ENCODE measurements around the gene ELK3. TPM values are rescaled to one million over a fixed set of nuclear protein-coding genes. Genes with fewer than 3 reads are reported as not detected.

ELK3 gene
- total RNA-seq, 1 donor from 2014 or later: 49.3 TPM

- no peak for DNase-seq (ENCODE audit: extremely low spot score, unreplicated experiment)
- Mint-ChIP-seq H3K36me3 (ENCODE audit: unreplicated experiment) (peaks cover 5% of the 10 kb centered on the region), H3K4me1 (ENCODE audit: unreplicated experiment) (peaks cover 77% of the 10 kb centered on the region)
These were observed 45.8 kb downstream of the ELK3 start for GRCh38 chr12:96239711-96240635.

GRCh38 chr12:96240656-96241055, 46.5 kb downstream of the ELK3 start:
- no peak for TF ChIP-seq CTCF (IDR thresholded peaks at IDR 0.05)
- no peak for DNase-seq (ENCODE audit: extremely low spot score, unreplicated experiment)
- Mint-ChIP-seq H3K36me3 (ENCODE audit: unreplicated experiment) (peaks cover 5% of the 10 kb centered on the region), H3K4me3 (ENCODE audit: unreplicated experiment) (no peak overlapping the region), H3K4me1 (ENCODE audit: unreplicated experiment) (peaks cover 74% of the 10 kb centered on the region), H3K27me3 (ENCODE audit: unreplicated experiment) (no peaks in the 10 kb centered on the region), H3K9me3 (ENCODE audit: unreplicated experiment) (no peaks in the 10 kb centered on the region), H3K27ac (ENCODE audit: unreplicated experiment) (peak overlapping the region; percentile 48)

More at GRCh38 chr12:96239711-96240635, 45.8 kb downstream of the ELK3 start:
- Mint-ChIP-seq H3K9me3 (ENCODE audit: unreplicated experiment) (no peaks in the 10 kb centered on the region), H3K4me3 (ENCODE audit: unreplicated experiment) (no peak overlapping the region), H3K27me3 (ENCODE audit: unreplicated experiment) (no peaks in the 10 kb centered on the region), H3K27ac (ENCODE audit: unreplicated experiment) (peak overlapping the region; percentile 76)
- TF ChIP-seq CTCF (IDR thresholded peaks at IDR 0.05): no peak

DNA sequence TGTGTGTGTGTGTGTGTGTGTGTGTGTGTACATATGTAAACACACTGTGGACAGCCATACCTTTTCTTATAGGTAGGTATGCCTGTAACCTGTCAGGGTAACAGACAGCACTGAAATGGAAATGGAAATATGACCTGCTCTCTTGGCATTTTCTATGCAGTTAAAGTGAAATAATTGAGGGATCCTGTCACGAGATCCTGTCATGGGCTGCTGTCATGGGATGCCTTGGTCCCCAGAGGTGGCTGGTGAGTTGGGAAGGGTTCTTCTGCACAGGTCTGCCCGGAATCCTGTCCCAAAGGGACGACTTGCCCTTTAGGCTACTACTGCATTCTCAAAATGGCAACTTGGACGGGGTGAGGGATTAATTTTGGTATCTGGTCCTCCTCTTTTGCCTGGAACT, 47.3 kb downstream of the ELK3 start:
- Mint-ChIP-seq H3K36me3 (ENCODE audit: unreplicated experiment) (peaks cover 5% of the 10 kb centered on the region), H3K4me1 (ENCODE audit: unreplicated experiment) (peaks cover 67% of the 10 kb centered on the region), H3K4me3 (ENCODE audit: unreplicated experiment) (no peak overlapping the region), H3K27ac (ENCODE audit: unreplicated experiment) (peak overlapping the region; percentile 64), H3K9me3 (ENCODE audit: unreplicated experiment) (no peaks in the 10 kb centered on the region), H3K27me3 (ENCODE audit: unreplicated experiment) (no peaks in the 10 kb centered on the region)
- TF ChIP-seq CTCF (IDR thresholded peaks at IDR 0.05): no peak
- DNase-seq (ENCODE audit: extremely low spot score, unreplicated experiment): no peak

DNA sequence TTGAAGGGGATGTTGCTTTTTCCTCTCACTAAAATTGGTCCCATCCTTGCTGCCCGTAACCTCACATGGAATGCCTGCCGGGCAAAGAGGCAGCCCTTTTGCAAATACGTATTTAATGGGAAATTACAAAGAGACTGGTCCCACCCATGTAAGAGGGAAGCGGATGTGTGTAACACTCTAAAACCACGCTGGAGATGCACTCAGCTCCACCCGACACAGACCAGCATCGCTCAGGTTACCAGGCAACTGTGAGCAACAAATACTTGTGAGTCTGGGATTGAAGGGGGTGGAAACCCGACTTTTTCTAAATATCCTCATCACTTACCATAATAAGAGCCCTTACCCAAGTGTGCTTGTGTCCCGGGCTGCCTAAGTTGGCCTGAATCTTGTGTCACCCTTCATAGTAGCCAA, 47.7 kb downstream of the ELK3 start:
- no peaks in the 10 kb centered on the region for H3K27me3 Mint-ChIP-seq (ENCODE audit: unreplicated experiment)
- peak overlapping the region; percentile 64 for H3K27ac Mint-ChIP-seq (ENCODE audit: unreplicated experiment)
- DNase-seq (ENCODE audit: extremely low spot score, unreplicated experiment): no peak
- H3K9me3 Mint-ChIP-seq (ENCODE audit: unreplicated experiment): no peaks in the 10 kb centered on the region
- peaks cover 8% of the 10 kb centered on the region for H3K36me3 Mint-ChIP-seq (ENCODE audit: unreplicated experiment)
- peaks cover 62% of the 10 kb centered on the region for H3K4me1 Mint-ChIP-seq (ENCODE audit: unreplicated experiment)
- no peak for TF ChIP-seq CTCF (IDR thresholded peaks at IDR 0.05)
- H3K4me3 Mint-ChIP-seq (ENCODE audit: unreplicated experiment): no peak overlapping the region

DNA sequence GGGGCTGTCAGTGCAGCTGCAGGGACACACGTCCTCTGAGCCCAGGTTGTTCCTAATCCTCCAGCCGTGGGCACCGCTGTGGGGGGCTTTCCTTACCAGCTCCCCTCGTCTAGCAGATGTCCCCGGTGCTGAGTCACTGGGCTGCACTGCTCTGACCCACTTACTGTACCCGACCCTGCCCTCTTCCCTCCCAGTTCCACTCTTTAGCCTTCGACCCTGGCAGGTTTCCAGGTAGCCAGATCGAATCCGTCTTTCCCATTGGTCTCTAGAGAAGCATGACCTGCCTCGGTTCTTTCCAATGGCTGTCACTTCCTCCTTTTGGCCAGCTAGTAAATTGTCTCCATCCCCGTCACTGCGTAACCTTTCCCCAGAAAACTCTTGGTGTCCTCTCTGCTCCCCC, 48.4 kb downstream of the ELK3 start:
- peak overlapping the region; percentile 80 for H3K27ac Mint-ChIP-seq (ENCODE audit: unreplicated experiment)
- no peak overlapping the region for H3K4me3 Mint-ChIP-seq (ENCODE audit: unreplicated experiment)
- peaks cover 55% of the 10 kb centered on the region for H3K4me1 Mint-ChIP-seq (ENCODE audit: unreplicated experiment)
- H3K27me3 Mint-ChIP-seq (ENCODE audit: unreplicated experiment): no peaks in the 10 kb centered on the region
- no peaks in the 10 kb centered on the region for H3K9me3 Mint-ChIP-seq (ENCODE audit: unreplicated experiment)
- no peak for TF ChIP-seq CTCF (IDR thresholded peaks at IDR 0.05)
- H3K36me3 Mint-ChIP-seq (ENCODE audit: unreplicated experiment): peaks cover 16% of the 10 kb centered on the region
- no peak for DNase-seq (ENCODE audit: extremely low spot score, unreplicated experiment)

Data from osteocyte (in vitro differentiated cells).